HG03103 (cell line): ENCODE measurements around the gene POLR3GL.
"Not testable (repeated sequence)": the region's sequence is repeated elsewhere in the genome, so short reads cannot be mapped to it uniquely, and the experiment has no call there.

Experiments used
- ATAC-seq: cut with Tn5 transposase; IDR thresholded peaks from one replicate; pipeline ENCODE4 v1.9.1; 2021; ENCODE audit warnings: low read depth; ENCODE audit not compliant: unreplicated experiment

POLR3GL gene

GRCh38 chr1:145964328-145965118 lies at the start of gene POLR3GL, which contains the start of gene ANKRD34A:
POLR3GL (plus strand) TSS chr1:145964690; CDS start chr1:145974866, 10,176 bp downstream.
ANKRD34A (minus strand) TSS chr1:145964575; CDS start chr1:145961759, 2,816 bp downstream.
- peak; percentile 80 for ATAC-seq

GRCh38 chr1:145916745-145917144 lies 47.7 kb upstream of the POLR3GL start:
- ATAC-seq, result no peak

GRCh38 chr1:145917595-145917994 lies 46.9 kb upstream of the POLR3GL start:
- no peak for ATAC-seq

- peak; percentile 75 for ATAC-seq
These were observed 46.1 kb upstream of the POLR3GL start, which contains the start of gene PEX11B for GRCh38 chr1:145918144-145918991. PEX11B (minus strand) TSS chr1:145918717; CDS start chr1:145918688, 29 bp downstream.

- peak; percentile 17 for ATAC-seq
These were observed 45.2 kb upstream of the POLR3GL start for GRCh38 chr1:145918992-145919939.

GRCh38 chr1:145920297-145920696 lies 44.2 kb upstream of the POLR3GL start:
- not testable (repeated sequence) for ATAC-seq

- no peak for ATAC-seq
These were observed 42.2 kb upstream of the POLR3GL start for GRCh38 chr1:145922266-145922665.

GRCh38 chr1:145926686-145927062 lies 37.8 kb upstream of the POLR3GL start:
- no peak for ATAC-seq

GRCh38 chr1:145927063-145927886 lies 37.2 kb upstream of the POLR3GL start, which contains the start of gene RBM8A:
RBM8A (minus strand) TSS chr1:145927484; CDS start chr1:145927426, 58 bp downstream.
- ATAC-seq, result peak; percentile 92

GRCh38 chr1:145927916-145928643 lies 36.4 kb upstream of the POLR3GL start:
- no peak for ATAC-seq

- ATAC-seq, result not testable (repeated sequence)
These were observed 31.9 kb upstream of the POLR3GL start for GRCh38 chr1:145932522-145933009.

GRCh38 chr1:145935708-145936107 lies 28.8 kb upstream of the POLR3GL start:
- ATAC-seq, result no peak

- ATAC-seq, result no peak
These were observed 28.2 kb upstream of the POLR3GL start for GRCh38 chr1:145936247-145936646.

- no peak for ATAC-seq
These were observed 27.1 kb upstream of the POLR3GL start for GRCh38 chr1:145937436-145937835.

GRCh38 chr1:145942405-145942804 lies 22.1 kb upstream of the POLR3GL start:
- no peak for ATAC-seq

- no peak for ATAC-seq
These were observed 21.6 kb upstream of the POLR3GL start for GRCh38 chr1:145942871-145943270.

- no peak for ATAC-seq
These were observed 20.0 kb upstream of the POLR3GL start for GRCh38 chr1:145944532-145944931.

- ATAC-seq, result no peak
These were observed 18.0 kb upstream of the POLR3GL start for GRCh38 chr1:145946477-145946986.
